ENCODE measurements around the gene KHDRBS1.

The KHDRBS1 gene

GRCh38 chr1:32025515-32025914, 11.8 kb downstream of the KHDRBS1 start:
- Mint-ChIP-seq H3K27ac (no peak overlapping the region), H3K9me3 (no peaks in the 10 kb centered on the region), H3K4me1 (peaks cover 37% of the 10 kb centered on the region), H3K36me3 (peaks cover 41% of the 10 kb centered on the region), H3K27me3 (no peaks in the 10 kb centered on the region), H3K4me3 (no peak overlapping the region)
- CTCF ChIA-PET: no interaction called here
- DNase-seq: no peak

- Mint-ChIP-seq H3K4me3 (no peak overlapping the region), H3K4me1 (peaks cover 21% of the 10 kb centered on the region), H3K36me3 (peaks cover 44% of the 10 kb centered on the region), H3K27me3 (no peaks in the 10 kb centered on the region), H3K27ac (no peak overlapping the region), H3K9me3 (no peaks in the 10 kb centered on the region)
- no peak for DNase-seq
- CTCF ChIA-PET: interaction anchor here (1.2 kb wide), 1 partner anchor 12 kb away, joined by 3 read pairs; no protein-coding TSS in a partner anchor
Measured at GRCh38 chr1:32028746-32029145, 15.1 kb downstream of the KHDRBS1 start.

GRCh38 chr1:32031578-32032274, 18.1 kb downstream of the KHDRBS1 start:
- CTCF ChIA-PET: no interaction called here
- Mint-ChIP-seq H3K4me3 (no peak overlapping the region), H3K9me3 (no peaks in the 10 kb centered on the region), H3K36me3 (peaks cover 56% of the 10 kb centered on the region), H3K27ac (peak overlapping the region; percentile 1), H3K27me3 (no peaks in the 10 kb centered on the region), H3K4me1 (peaks cover 28% of the 10 kb centered on the region)
- no peak for DNase-seq

DNA sequence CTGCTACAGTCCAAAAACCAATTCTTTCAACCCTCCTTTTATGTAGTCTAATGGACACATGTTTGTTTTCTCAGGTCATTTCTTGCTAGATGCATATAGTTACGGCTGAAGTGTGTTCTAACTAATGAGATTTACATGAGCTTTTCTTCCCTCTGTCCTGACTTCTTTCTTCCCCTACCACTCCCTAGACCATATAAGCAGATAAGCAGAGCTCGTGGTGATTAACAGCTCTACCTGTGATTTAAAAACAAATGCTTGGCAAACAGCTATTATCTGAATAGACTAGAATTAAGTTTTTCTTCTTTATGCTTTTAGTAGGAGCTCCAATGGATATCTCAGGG, 18.6 kb downstream of the KHDRBS1 start:
- peak overlapping the region; percentile 1 for H3K27ac Mint-ChIP-seq
- peaks cover 26% of the 10 kb centered on the region for H3K4me1 Mint-ChIP-seq
- CTCF ChIA-PET: no interaction called here
- H3K36me3 Mint-ChIP-seq: peaks cover 56% of the 10 kb centered on the region
- H3K4me3 Mint-ChIP-seq: no peak overlapping the region
- no peaks in the 10 kb centered on the region for H3K27me3 Mint-ChIP-seq
- no peak for DNase-seq
- no peaks in the 10 kb centered on the region for H3K9me3 Mint-ChIP-seq

- no peak for DNase-seq
- Mint-ChIP-seq H3K27ac (no peak overlapping the region), H3K4me3 (no peak overlapping the region), H3K27me3 (no peaks in the 10 kb centered on the region), H3K4me1 (peaks cover 18% of the 10 kb centered on the region), H3K36me3 (peaks cover 67% of the 10 kb centered on the region), H3K9me3 (no peaks in the 10 kb centered on the region)
- CTCF ChIA-PET: no interaction called here
Measured at GRCh38 chr1:32035119-32035518, 21.5 kb downstream of the KHDRBS1 start.

GRCh38 chr1:32040711-32041110, 27.0 kb downstream of the KHDRBS1 start:
- no peaks in the 10 kb centered on the region for H3K9me3 Mint-ChIP-seq
- no peak for DNase-seq
- H3K27me3 Mint-ChIP-seq: no peaks in the 10 kb centered on the region
- peak overlapping the region; percentile 37 for H3K27ac Mint-ChIP-seq
- no peak overlapping the region for H3K4me3 Mint-ChIP-seq
- peaks cover 62% of the 10 kb centered on the region for H3K36me3 Mint-ChIP-seq
- peaks cover 5% of the 10 kb centered on the region for H3K4me1 Mint-ChIP-seq
- CTCF ChIA-PET: no interaction called here

GRCh38 chr1:32042330-32042729, 28.7 kb downstream of the KHDRBS1 start:
- no peak for DNase-seq
- CTCF ChIA-PET: no interaction called here
- Mint-ChIP-seq H3K4me1 (peaks cover 3% of the 10 kb centered on the region), H3K27me3 (no peaks in the 10 kb centered on the region), H3K27ac (no peak overlapping the region), H3K4me3 (no peak overlapping the region), H3K36me3 (peaks cover 63% of the 10 kb centered on the region), H3K9me3 (no peaks in the 10 kb centered on the region)

DNA sequence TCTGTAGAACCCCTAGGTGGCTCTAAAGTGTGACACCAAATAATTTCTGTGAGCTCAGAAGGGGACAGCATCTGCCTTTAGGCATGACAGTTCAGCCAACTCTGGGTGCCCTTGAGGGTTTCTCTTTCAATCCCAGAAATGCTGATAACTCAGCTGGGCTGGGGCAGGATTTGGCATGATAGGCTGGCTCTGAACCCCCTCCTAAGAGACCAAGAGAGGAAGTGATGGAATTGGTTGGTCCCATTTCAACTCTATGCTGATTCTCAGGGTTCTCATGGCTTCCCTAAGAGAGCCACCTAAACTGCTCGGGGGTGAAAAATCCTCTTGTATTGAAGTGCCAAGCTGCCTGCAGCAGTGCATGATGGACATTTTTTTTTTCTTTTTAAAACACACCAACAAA, 30.6 kb downstream of the KHDRBS1 start:
- Mint-ChIP-seq H3K4me3 (no peak overlapping the region), H3K36me3 (peaks cover 61% of the 10 kb centered on the region), H3K27me3 (no peaks in the 10 kb centered on the region), H3K27ac (no peak overlapping the region), H3K9me3 (no peaks in the 10 kb centered on the region), H3K4me1 (no peaks in the 10 kb centered on the region)
- CTCF ChIA-PET: interaction anchor here (1.5 kb wide), 1 partner anchor 19 kb away, joined by 4 read pairs; no protein-coding TSS in a partner anchor
- DNase-seq: no peak

DNA sequence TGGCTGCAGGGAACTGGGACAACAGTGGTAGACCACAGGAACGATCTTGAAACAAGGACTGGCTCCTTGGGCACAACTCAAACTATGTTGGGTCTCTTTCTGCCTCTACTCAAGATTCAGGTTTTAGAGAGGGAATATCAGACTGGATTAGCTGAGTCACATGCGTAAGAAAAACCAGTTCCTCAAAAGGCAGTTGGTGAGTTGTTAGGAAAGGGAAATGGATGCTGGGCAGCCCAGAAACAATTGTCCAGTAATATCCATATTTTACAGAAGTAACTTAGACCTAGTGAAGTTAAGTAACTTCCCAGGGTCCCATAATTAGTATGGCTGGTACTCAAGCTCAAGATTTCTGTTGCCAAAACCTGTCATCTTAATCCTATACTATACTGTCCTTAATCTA, 32.1 kb downstream of the KHDRBS1 start:
- H3K36me3 Mint-ChIP-seq: peaks cover 55% of the 10 kb centered on the region
- no peaks in the 10 kb centered on the region for H3K27me3 Mint-ChIP-seq
- CTCF ChIA-PET: no interaction called here

GRCh38 chr1:32047701-32048100, 34.0 kb downstream of the KHDRBS1 start:
- no peak overlapping the region for H3K4me3 Mint-ChIP-seq

More for the DNA sequence above, 32.1 kb downstream of the KHDRBS1 start:
- H3K4me3 Mint-ChIP-seq: no peak overlapping the region
- no peaks in the 10 kb centered on the region for H3K4me1 Mint-ChIP-seq
- no peaks in the 10 kb centered on the region for H3K9me3 Mint-ChIP-seq
- H3K27ac Mint-ChIP-seq: peak overlapping the region; percentile 7
- no peak for DNase-seq

DNA sequence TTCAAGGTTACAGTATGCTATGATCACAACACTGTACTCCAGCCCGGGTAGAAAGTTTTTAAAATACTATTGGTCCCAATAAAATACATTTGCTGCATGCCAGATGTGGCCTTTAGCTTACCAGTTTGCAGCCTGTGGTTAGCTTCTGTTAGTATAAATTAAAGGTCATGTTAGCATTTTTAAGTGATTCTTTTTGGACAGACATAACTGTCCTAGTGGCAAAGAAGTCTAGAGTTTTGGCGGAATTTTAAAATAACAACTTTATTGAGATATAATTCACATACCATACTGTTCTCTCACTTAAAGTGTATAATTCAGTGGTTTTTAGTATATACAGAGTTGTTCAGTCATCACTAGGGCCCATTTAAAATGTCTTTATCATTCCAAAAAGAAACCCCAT, 34.8 kb downstream of the KHDRBS1 start:
- Mint-ChIP-seq H3K9me3 (no peaks in the 10 kb centered on the region), H3K36me3 (peaks cover 55% of the 10 kb centered on the region), H3K4me3 (no peak overlapping the region), H3K27ac (no peak overlapping the region), H3K27me3 (no peaks in the 10 kb centered on the region), H3K4me1 (no peaks in the 10 kb centered on the region)
- CTCF ChIA-PET: no interaction called here
- DNase-seq: no peak

More at GRCh38 chr1:32047701-32048100, 34.0 kb downstream of the KHDRBS1 start:
- Mint-ChIP-seq H3K36me3 (peaks cover 55% of the 10 kb centered on the region), H3K27me3 (no peaks in the 10 kb centered on the region), H3K4me1 (no peaks in the 10 kb centered on the region), H3K9me3 (no peaks in the 10 kb centered on the region), H3K27ac (no peak overlapping the region)
- CTCF ChIA-PET: no interaction called here
- no peak for DNase-seq

- no peaks in the 10 kb centered on the region for H3K27me3 Mint-ChIP-seq
- no peak overlapping the region for H3K27ac Mint-ChIP-seq
- DNase-seq: no peak
- H3K9me3 Mint-ChIP-seq: no peaks in the 10 kb centered on the region
- CTCF ChIA-PET: interaction anchor here (0.6 to 2.9 kb wide), 2 partner anchors 11 to 272 kb away, joined by 3 to 11 read pairs; no protein-coding TSS in a partner anchor
- peaks cover 59% of the 10 kb centered on the region for H3K36me3 Mint-ChIP-seq
- no peaks in the 10 kb centered on the region for H3K4me1 Mint-ChIP-seq
- H3K4me3 Mint-ChIP-seq: no peak overlapping the region
Measured at GRCh38 chr1:32051706-32052105, 38.0 kb downstream of the KHDRBS1 start.

- H3K27ac Mint-ChIP-seq: no peak overlapping the region
- DNase-seq: no peak
- CTCF ChIA-PET: interaction anchor here (2.6 kb wide), 1 partner anchor 10 kb away, joined by 14 read pairs; no protein-coding TSS in a partner anchor
- no peaks in the 10 kb centered on the region for H3K27me3 Mint-ChIP-seq
- H3K36me3 Mint-ChIP-seq: peaks cover 55% of the 10 kb centered on the region
- H3K9me3 Mint-ChIP-seq: no peaks in the 10 kb centered on the region
- no peaks in the 10 kb centered on the region for H3K4me1 Mint-ChIP-seq
- H3K4me3 Mint-ChIP-seq: no peak overlapping the region
Measured at GRCh38 chr1:32052887-32053286, 39.2 kb downstream of the KHDRBS1 start.

DNA sequence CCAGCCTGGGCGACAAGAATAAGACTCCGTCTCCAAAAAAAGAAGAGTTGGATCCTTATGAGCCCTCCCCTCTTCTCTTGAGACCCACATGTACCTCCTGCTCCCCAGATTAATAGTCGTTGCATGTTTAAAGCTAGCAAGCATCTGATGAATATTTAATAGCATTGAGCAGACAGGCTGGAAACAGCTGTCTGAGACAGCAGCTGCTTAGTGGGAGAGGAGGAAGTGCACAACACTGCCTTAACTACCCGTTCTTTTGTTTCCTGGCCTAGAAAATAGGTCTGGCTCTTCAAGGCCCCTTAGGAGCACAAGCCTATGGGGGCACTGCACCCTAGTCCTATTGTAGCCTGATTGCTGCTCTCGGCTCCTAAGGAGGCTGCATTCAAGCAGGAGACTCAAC, 41.7 kb downstream of the KHDRBS1 start:
- DNase-seq: no peak
- Mint-ChIP-seq H3K27me3 (no peaks in the 10 kb centered on the region), H3K4me3 (no peak overlapping the region), H3K27ac (no peak overlapping the region), H3K4me1 (no peaks in the 10 kb centered on the region), H3K36me3 (peaks cover 56% of the 10 kb centered on the region), H3K9me3 (no peaks in the 10 kb centered on the region)
- CTCF ChIA-PET: interaction anchor here (1.2 to 2.6 kb wide), 2 partner anchors 7 to 34 kb away, joined by 3 to 14 read pairs; no protein-coding TSS in a partner anchor

GRCh38 chr1:32056598-32056997, 42.9 kb downstream of the KHDRBS1 start:
- H3K4me1 Mint-ChIP-seq: no peaks in the 10 kb centered on the region
- no peak overlapping the region for H3K27ac Mint-ChIP-seq
- no peaks in the 10 kb centered on the region for H3K27me3 Mint-ChIP-seq
- H3K4me3 Mint-ChIP-seq: no peak overlapping the region
- peaks cover 60% of the 10 kb centered on the region for H3K36me3 Mint-ChIP-seq
- DNase-seq: no peak
- CTCF ChIA-PET: no interaction called here
- no peaks in the 10 kb centered on the region for H3K9me3 Mint-ChIP-seq
